GM08714 (cell line): ENCODE results near the gene PDLIM5.
"Not testable (repeated sequence)": the region's sequence is repeated elsewhere in the genome, so short reads cannot be mapped to it uniquely, and the experiment has no call there.

Source experiments
- H3K4me3 ChIP-seq: fragments of 200-500 bp; sonication (Bioruptor generic); 2 replicates; pipeline ENCODE4 v1.5.1; 2014; ENCODE audit warnings: mild to moderate bottlenecking, low read length, inconsistent platforms
- ZNF274 ChIP-seq: IDR thresholded peaks from 2 replicates; pipeline ENCODE4 v1.6.1; 2012; ENCODE audit warnings: mild to moderate bottlenecking, low read depth, low read length

PDLIM5 gene

DNA sequence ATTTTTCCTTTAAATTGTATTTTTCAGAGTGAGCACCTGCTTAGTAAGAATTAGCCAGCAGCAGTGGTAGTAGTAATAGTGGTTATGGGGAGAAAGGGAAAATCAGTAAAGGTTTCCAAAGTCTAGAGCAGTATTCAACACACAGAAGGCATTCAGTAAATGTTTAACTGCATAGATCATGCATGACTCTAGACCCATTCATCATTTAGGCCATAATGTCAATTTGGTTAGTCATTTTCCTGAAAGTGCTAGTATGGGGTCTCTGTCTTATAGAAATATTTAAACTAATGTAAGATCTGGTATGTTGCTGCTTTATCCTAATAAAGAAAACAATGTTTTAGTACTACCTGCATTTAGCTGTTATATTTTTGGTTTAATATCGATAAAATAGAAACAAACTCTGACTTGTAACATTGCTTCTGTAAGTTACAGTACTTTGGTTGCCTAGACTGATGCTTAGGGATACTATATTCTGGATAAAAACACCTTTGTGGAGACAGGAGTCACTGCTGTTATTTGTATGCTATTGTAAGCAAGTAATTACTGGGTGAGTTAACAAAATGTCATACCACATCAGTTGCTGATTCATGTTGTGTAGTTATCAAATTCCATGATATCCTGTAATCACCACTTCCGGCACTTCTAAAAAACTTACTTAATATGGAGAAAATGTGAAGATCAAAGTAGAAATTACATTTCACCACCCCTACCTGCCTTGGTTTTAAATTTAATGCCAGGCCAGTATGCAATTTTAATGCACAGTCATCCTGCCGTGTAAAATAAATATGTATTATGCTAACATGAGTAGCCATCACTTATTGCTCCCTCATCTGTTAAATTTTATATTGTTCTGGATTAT is 190.2 kb downstream of the PDLIM5 start:
- TF ChIP-seq ZNF274, result no peak
- H3K4me3 ChIP-seq, result no peak overlapping the region

- TF ChIP-seq ZNF274, result no peak
- H3K4me3 ChIP-seq, result no peak overlapping the region
These were observed 190.8 kb downstream of the PDLIM5 start for GRCh38 chr4:94642561-94642866.

- TF ChIP-seq ZNF274, result no peak
- H3K4me3 ChIP-seq, result no peak overlapping the region
These were observed 197.0 kb downstream of the PDLIM5 start for GRCh38 chr4:94648699-94649098.

GRCh38 chr4:94649381-94650133 is 197.8 kb downstream of the PDLIM5 start:
- no peak for TF ChIP-seq ZNF274
- H3K4me3 ChIP-seq, result no peak overlapping the region

GRCh38 chr4:94650134-94650495 is 198.4 kb downstream of the PDLIM5 start:
- no peak for TF ChIP-seq ZNF274
- no peak overlapping the region for H3K4me3 ChIP-seq

- TF ChIP-seq ZNF274, result no peak
- H3K4me3 ChIP-seq, result no peak overlapping the region
These were observed 198.9 kb downstream of the PDLIM5 start for GRCh38 chr4:94650690-94651089.

GRCh38 chr4:94653095-94653649 is 201.4 kb downstream of the PDLIM5 start:
- H3K4me3 ChIP-seq, result no peak overlapping the region
- no peak for TF ChIP-seq ZNF274

- TF ChIP-seq ZNF274, result no peak
- no peak overlapping the region for H3K4me3 ChIP-seq
These were observed 202.4 kb downstream of the PDLIM5 start for GRCh38 chr4:94653984-94654609.

GRCh38 chr4:94654714-94655113 is 203.0 kb downstream of the PDLIM5 start:
- H3K4me3 ChIP-seq, result no peak overlapping the region
- TF ChIP-seq ZNF274, result no peak

DNA sequence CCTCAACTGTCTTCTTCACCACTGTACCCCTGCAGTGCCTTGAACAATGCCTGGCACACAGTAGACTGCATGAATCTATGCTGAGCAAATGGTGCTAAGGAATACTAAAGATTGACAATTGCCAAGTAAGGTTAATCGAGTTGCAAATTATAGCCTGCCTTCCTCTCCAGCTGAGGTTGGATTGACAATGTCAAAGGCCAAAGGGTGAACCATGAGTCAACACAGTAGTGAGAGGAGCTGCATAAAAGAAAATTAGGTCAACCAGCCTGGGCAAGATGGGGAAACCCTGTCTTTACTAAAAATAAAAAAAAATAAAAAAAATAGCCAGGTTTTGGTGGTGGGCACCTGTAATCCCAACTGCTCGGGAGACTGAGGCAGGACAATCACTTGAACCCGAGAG is 208.9 kb downstream of the PDLIM5 start:
- no peak for TF ChIP-seq ZNF274

GRCh38 chr4:94665021-94665420 is 213.3 kb downstream of the PDLIM5 start:
- not testable (repeated sequence) for H3K4me3 ChIP-seq

More for the DNA sequence above, 208.9 kb downstream of the PDLIM5 start:
- no peak overlapping the region for H3K4me3 ChIP-seq

GRCh38 chr4:94665500-94666404 is 214.0 kb downstream of the PDLIM5 start:
- H3K4me3 ChIP-seq, result no peak overlapping the region
- TF ChIP-seq ZNF274, result no peak

DNA sequence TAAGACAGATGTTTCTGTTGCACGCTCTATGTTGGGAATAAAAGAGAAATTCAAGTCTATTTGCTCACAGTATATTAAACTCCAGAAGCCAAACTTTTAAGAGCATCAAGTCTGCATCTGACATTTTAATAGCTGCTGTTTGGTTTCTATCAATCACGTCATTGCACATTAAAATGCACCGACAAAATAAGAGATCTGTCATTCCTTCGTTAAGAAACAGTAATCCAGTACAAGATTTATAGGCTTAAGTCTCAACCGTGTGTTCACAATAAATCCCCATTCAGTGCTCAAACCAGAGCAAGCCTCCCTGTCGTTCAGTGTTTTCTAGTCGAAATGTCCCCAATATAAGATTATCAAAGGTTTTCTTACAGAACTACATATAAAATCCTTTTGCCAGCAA is 217.0 kb downstream of the PDLIM5 start:
- TF ChIP-seq ZNF274, result no peak

More for the DNA sequence above, 217.0 kb downstream of the PDLIM5 start:
- H3K4me3 ChIP-seq, result no peak overlapping the region
